HCT116 (cell line): ENCODE results near the gene FAM78B. TPM values are rescaled to one million over a fixed set of nuclear protein-coding genes. Genes with fewer than 3 reads are reported as not detected.

ENCODE experiments used
- ATAC-seq: fragments of 200-7000 bp; cut with Tn5 transposase; 2 replicates; pipeline ENCODE4 v1.9.1; 2020; ENCODE audit warnings: mild to moderate bottlenecking, moderate library complexity
- BruUV-seq: library from RNA; stranded (reverse); fragments of 400-500 nt; replicated peaks from 2 replicates; lab custom pipeline; 2021; lab: Mats Ljungman, UMichigan
- CTCF ChIA-PET: fragments of 300-600 bp; sonication (Branson Sonifier 250); formaldehyde crosslinking; loops from one replicate; lab custom pipeline; 2021; ENCODE audit warnings: antibody characterized with exemption; lab: Charles Lee
- POLR2A ChIA-PET: fragments of 300-600, 350-600 bp; sonication (Branson Sonifier 250); formaldehyde crosslinking; loops from one replicate; lab custom pipeline; 2021; ENCODE audit warnings: antibody characterized with exemption; lab: Charles Lee
- RAD21 ChIA-PET, 2 experiments: fragments of 300-600 bp; sonication (Branson Sonifier 250); formaldehyde crosslinking; loops; one replicate each; lab custom pipeline; 2023; ENCODE audit warnings: low total read pairs in 2 of 2; ENCODE audit not compliant: uncharacterized antibody in 2 of 2, unreplicated experiment in 2 of 2, low non-redundant PET in 1 of 2; lab: Charles Lee
- DNase-seq: peaks from one replicate; pipeline ENCODE4 v3.0.0-alpha.2; 2010; ENCODE audit warnings: low read depth, low spot score
- H2AFZ ChIP-seq: fragments of 200-600 bp; shearing (Covaris generic), sonication (generic); 2 replicates; pipeline ENCODE4 v1.6.1; 2017; ENCODE audit warnings: low read depth, mixed run types, mixed read lengths, antibody characterized with exemption, low read length; ENCODE audit not compliant: poor library complexity, severe bottlenecking
- H3K27ac ChIP-seq: 2 replicates; pipeline ENCODE4 v1.5.1; 2012; ENCODE audit warnings: low read depth, low read length
- H3K27me3 ChIP-seq: fragments of 200-600 bp; sonication (generic); 2 replicates; pipeline ENCODE4 v1.6.1; 2016; ENCODE audit warnings: mixed run types, low read length, mixed read lengths; ENCODE audit not compliant: insufficient read depth
- H3K36me3 ChIP-seq, 2 experiments: fragments of 200-500 bp in 1 of 2; fragments of 200-600 bp in 1 of 2; sonication (Bioruptor generic) in 1 of 2; sonication (generic) in 1 of 2; 2 replicates each; pipeline versions ENCODE4 v1.5.1 to v1.6.1; 2014 to 2016; ENCODE audit warnings: low read length in 2 of 2, inconsistent platforms in 1 of 2, mixed read lengths in 1 of 2, mixed run types in 1 of 2; ENCODE audit not compliant: insufficient read depth in 2 of 2, control insufficient read depth in 1 of 2
- H3K4me1 ChIP-seq, 2 experiments: fragments of 200-600 bp in 1 of 2; sonication (generic) in 1 of 2; 2 replicates each; pipeline versions ENCODE4 v1.5.1 to v1.6.1; 2012 to 2017; ENCODE audit warnings: low read length in 2 of 2, inconsistent platforms in 1 of 2, mild to moderate bottlenecking in 1 of 2, mixed read lengths in 1 of 2, mixed run types in 1 of 2, moderate library complexity in 1 of 2; ENCODE audit not compliant: insufficient read depth in 2 of 2, control insufficient read depth in 1 of 2
- H3K4me2 ChIP-seq: fragments of 200-600 bp; sonication (generic); 2 replicates; pipeline ENCODE4 v1.6.1; 2017; ENCODE audit warnings: mixed run types, low read length, mixed read lengths
- H3K4me3 ChIP-seq, 2 experiments: fragments of 200-600 bp in 1 of 2; sonication (generic) in 1 of 2; replicated peaks in 1 of 2; 2 replicates each; pipeline ENCODE4 v1.5.1; 2011 to 2016; ENCODE audit warnings: low read length in 2 of 2, control low read depth in 1 of 2, low read depth in 1 of 2, mild to moderate bottlenecking in 1 of 2, mixed read lengths in 1 of 2, mixed run types in 1 of 2
- H3K79me2 ChIP-seq: fragments of 200-600 bp; sonication (generic); 2 replicates; pipeline ENCODE4 v1.6.1; 2017; ENCODE audit warnings: mild to moderate bottlenecking, mixed run types, low read length, moderate library complexity, mixed read lengths; ENCODE audit not compliant: insufficient read depth
- H3K9ac ChIP-seq: fragments of 200-600 bp; sonication (generic); 2 replicates; pipeline ENCODE4 v1.6.1; 2016; ENCODE audit warnings: low read length, mixed read lengths
- H3K9me2 ChIP-seq: fragments of 200-600 bp; sonication (generic), shearing (Covaris generic); 2 replicates; pipeline ENCODE4 v1.6.1; 2017; ENCODE audit warnings: mixed run types, mild to moderate bottlenecking, moderate library complexity; ENCODE audit not compliant: insufficient read depth
- H3K9me3 ChIP-seq, 2 experiments: fragments of 200-500 bp in 1 of 2; fragments of 200-600 bp in 1 of 2; sonication (Bioruptor generic) in 1 of 2; sonication (generic) in 1 of 2; 2 replicates each; pipeline ENCODE4 v1.6.1; 2014 to 2017; ENCODE audit warnings: low read length in 2 of 2, mixed read lengths in 2 of 2, inconsistent platforms in 1 of 2, low read depth in 1 of 2, mild to moderate bottlenecking in 1 of 2, mixed run types in 1 of 2, moderate library complexity in 1 of 2; ENCODE audit not compliant: control insufficient read depth in 1 of 2, insufficient read depth in 1 of 2
- H4K20me1 ChIP-seq: fragments of 200-600 bp; sonication (generic), shearing (Covaris generic); 2 replicates; pipeline ENCODE4 v1.6.1; 2017; ENCODE audit warnings: mixed run types, mild to moderate bottlenecking, moderate library complexity; ENCODE audit not compliant: insufficient read depth
- CBX3 ChIP-seq: IDR thresholded peaks from 2 replicates; pipeline ENCODE4 v1.6.1; 2012; ENCODE audit warnings: low read depth
- CTCF ChIP-seq, 3 experiments: fragments of 200-600 bp in 1 of 3; sonication (generic) in 1 of 3; IDR thresholded peaks in 2 of 3; conservative IDR thresholded peaks in 1 of 3; 2 replicates each; pipeline ENCODE4 v1.5.1; 2012 to 2017; ENCODE audit warnings: low read depth in 2 of 3, low read length in 2 of 3, antibody characterized with exemption in 1 of 3, borderline replicate concordance in 1 of 3, control low read depth in 1 of 3, mild to moderate bottlenecking in 1 of 3, mixed read lengths in 1 of 3, mixed run types in 1 of 3, moderate library complexity in 1 of 3; ENCODE audit not compliant: insufficient read depth in 1 of 3
- EGR1 ChIP-seq: IDR thresholded peaks from 2 replicates; pipeline ENCODE4 v1.6.1; 2012; ENCODE audit warnings: low read depth
- EZH2 ChIP-seq: fragments of 200-600 bp; sonication (generic); IDR thresholded peaks from 2 replicates; pipeline ENCODE4 v1.6.1; 2017; ENCODE audit warnings: antibody characterized with exemption, mixed run types
- EZH2phosphoT487 ChIP-seq: fragments of 200-600 bp; IDR thresholded peaks from 2 replicates; pipeline ENCODE4 v1.6.1; 2018; ENCODE audit warnings: antibody characterized with exemption, borderline replicate concordance
- JUND ChIP-seq: IDR thresholded peaks from 2 replicates; pipeline ENCODE4 v1.6.1; 2012
- POLR2A ChIP-seq: IDR thresholded peaks from 2 replicates; pipeline ENCODE4 v1.7.0; 2011; ENCODE audit warnings: borderline replicate concordance; ENCODE audit not compliant: insufficient read depth, insufficient read length; ENCODE audit errors: extremely low read depth
- REST ChIP-seq: IDR thresholded peaks from 2 replicates; pipeline ENCODE4 v1.6.1; 2012; ENCODE audit warnings: low read depth
- SIN3A ChIP-seq: IDR thresholded peaks from 2 replicates; pipeline ENCODE4 v1.6.1; 2012; ENCODE audit warnings: low read depth
- SP1 ChIP-seq: IDR thresholded peaks from 2 replicates; pipeline ENCODE4 v1.6.1; 2012; ENCODE audit warnings: low read depth
- SRF ChIP-seq: IDR thresholded peaks from 2 replicates; pipeline ENCODE4 v1.6.1; 2012; ENCODE audit warnings: low read depth
- ZBTB33 ChIP-seq: IDR thresholded peaks from 2 replicates; pipeline ENCODE4 v1.6.1; 2011; ENCODE audit warnings: mild to moderate bottlenecking, low read length, moderate library complexity; ENCODE audit not compliant: insufficient replicate concordance; ENCODE audit errors: extremely low read depth
- ZNF274 ChIP-seq: fragments of 200-500 bp; sonication (Bioruptor generic); IDR thresholded peaks from 2 replicates; pipeline ENCODE4 v1.6.1; 2014; ENCODE audit warnings: mild to moderate bottlenecking, low read depth, low read length, inconsistent platforms
- intact Hi-C: fragments of 100-400 bp; cut with micrococcal nuclease; formaldehyde crosslinking; loops from 2 replicates; pipeline ENCODE4 v1.10.0; 2022
- total RNA-seq: library from RNA; stranded (reverse); gene quantifications from one replicate; pipeline ENCODE4 v1.2.1, GENCODE V29; 2021; ENCODE audit not compliant: unreplicated experiment

Gene FAM78B
- total RNA-seq, 1 experiment from 2014 or later, result 1.4 TPM

GRCh38 chr1:166200743-166201142 is 33.9 kb upstream of the FAM78B start:
- intact Hi-C loops, result no loop called here
- ATAC-seq (no peak), DNase-seq (no peak)
- H4K20me1 ChIP-seq, result no peaks in the 10 kb centered on the region
- no peak overlapping the region for H2AFZ ChIP-seq
- H3K4me1 ChIP-seq, result no peaks in the 10 kb centered on the region
- ChIA-PET CTCF (no interaction called here), RAD21 (no interaction called here), POLR2A (no interaction called here)
- no peak overlapping the region for H3K4me3 ChIP-seq
- H3K9me2 ChIP-seq, result no peaks in the 10 kb centered on the region
- TF ChIP-seq JUND (no peak), EZH2phosphoT487 (no peak), EZH2 (no peak), SIN3A (no peak), REST (no peak), SRF (no peak), EGR1 (no peak), POLR2A (no peak), SP1 (no peak), CTCF (IDR thresholded peaks at IDR 0.05 in 2 of 3, conservative IDR thresholded peaks at IDR 0.05 in 1 of 3; ENCODE audit: borderline replicate concordance in 1 of 3, insufficient read depth in 1 of 3, low read depth in 2 of 3, low read length in 2 of 3) (no peak), CBX3 (no peak), ZBTB33 (no peak), ZNF274 (no peak)
- no peak overlapping the region for H3K27ac ChIP-seq
- no TSS peak for BruUV-seq
- H3K27me3 ChIP-seq, result peaks cover 12% of the 10 kb centered on the region
- H3K9me3 ChIP-seq, result no peaks in the 10 kb centered on the region
- no peaks in the 10 kb centered on the region for H3K79me2 ChIP-seq
- H3K4me2 ChIP-seq, result no peak overlapping the region
- H3K9ac ChIP-seq, result no peak overlapping the region
- no peaks in the 10 kb centered on the region for H3K36me3 ChIP-seq
